ENCODE measurements around the gene SEL1L.
"Not testable (repeated sequence)": the region's sequence is repeated elsewhere in the genome, so short reads cannot be mapped to it uniquely, and the experiment has no call there.

SEL1L gene

DNA sequence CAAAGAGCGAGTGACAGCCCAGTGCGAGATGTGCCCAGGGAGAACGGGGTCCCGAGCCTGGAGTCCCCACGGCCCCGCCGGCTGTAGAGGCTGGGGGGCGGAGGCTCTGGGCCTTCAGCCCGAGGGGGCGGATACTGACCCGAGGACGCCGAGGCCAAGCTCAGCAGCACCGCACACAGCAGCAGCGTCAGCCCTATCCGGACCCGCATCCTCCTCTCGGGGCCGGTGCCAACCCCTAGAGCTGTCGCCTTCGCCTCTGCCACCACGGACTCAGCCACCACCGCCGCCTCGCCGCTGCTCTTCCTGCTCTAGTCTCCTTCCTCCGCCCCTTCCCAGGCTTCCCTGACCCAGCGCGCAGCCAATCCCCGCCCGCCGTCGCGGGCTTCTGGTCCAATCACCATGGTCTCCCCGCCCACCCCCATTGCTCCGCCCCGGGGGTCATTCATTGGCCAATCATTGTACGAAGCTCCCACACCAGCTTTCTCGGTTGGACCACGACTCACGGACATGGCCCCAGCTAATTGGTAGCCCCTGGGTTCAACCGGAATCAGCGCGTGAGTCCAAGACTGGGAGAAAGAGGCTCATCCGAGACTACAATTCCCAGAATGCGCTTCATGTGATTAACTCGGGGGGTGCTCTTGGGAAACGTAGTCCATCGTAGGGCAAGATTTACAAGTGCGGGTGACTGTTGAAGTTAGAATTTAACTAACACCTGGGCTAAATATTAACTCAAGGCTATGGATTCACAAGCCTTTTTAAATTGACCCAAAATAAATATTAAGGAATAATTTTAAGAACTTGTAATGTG, at the start of gene SEL1L:
Gene SEL1L, minus strand, starts transcription at position 318 of the 808 bp plus-strand sequence. Its CDS starts 109 bp downstream, at position 209.
- peak; percentile 98 to 99 for DNase-seq

DNA sequence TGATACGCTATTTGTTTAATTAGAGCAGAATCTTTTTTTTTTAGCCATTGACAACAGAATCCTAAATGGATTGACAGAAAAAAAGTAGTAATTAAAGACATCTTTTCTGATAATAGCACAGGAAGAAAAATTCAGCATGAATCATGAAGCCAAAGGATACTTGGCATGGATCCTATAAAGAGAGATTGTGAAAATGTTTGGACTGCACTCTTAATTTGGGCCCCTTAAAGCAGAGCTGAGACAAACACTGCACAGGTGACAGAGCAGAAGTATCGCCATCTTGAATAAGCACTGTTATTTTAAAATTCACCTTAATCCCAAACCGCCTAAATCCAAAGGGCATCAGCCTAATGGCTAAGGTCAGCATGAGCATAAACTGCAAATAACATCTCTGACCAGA, 48.8 kb upstream of the SEL1L start:
- no peak for DNase-seq

DNA sequence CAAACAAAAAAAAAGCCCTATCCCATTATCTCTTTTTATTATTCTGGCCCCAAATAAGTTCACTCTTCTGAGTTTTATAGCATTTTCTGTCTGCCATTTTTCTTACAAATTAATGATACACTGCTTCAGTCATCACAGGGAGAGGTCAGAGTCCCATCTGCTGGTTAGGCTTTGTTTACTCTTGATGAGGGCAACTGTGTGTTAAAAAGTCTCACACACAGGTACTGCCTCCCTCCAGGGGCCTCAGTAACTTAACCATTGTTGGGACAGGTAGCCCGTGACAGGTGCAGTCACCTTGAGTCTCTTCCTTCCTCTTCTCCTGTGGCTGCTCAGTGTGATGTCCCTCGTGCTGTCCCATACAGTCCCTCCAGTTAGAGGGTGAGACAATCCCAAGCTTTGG, 45.5 kb upstream of the SEL1L start:
- no peak for DNase-seq

DNA sequence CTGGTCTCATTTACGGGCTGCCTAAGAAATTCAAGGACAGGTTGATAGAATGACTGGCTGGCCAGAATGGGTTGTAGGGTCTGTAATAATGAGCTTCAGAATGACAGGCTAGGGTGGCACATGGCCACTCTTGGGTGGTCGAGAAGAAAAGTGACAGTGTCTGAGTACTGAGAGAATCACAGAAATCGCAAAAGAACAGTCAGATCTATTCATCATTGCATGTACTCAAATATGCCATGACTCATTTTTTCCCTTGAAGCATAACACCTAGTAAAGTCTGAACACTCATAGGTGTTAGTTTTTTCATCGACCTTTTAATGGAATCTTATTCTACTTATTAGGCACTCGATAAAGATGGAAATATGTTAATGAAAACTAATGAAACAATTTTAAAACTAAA, 37.8 kb upstream of the SEL1L start:
- DNase-seq = no peak

DNA sequence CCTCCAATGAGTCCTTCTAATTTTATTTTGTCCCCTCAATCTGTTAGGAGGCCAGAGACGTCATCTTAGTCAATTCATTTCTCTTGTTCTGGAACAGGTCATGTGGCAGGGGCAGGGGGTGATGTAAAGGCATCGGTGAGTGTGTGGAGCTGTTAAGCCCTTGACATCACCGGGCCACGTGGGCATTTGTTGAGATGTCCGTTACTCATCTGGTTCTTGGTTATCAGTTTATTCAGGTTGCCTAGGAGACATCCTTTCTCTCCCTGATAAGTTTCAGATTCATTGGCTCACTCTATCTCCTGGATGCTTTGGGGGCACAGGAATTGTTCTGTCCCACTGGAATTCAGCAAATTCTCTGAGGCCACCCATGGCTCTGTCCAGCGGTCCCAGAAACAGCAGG, 33.6 kb upstream of the SEL1L start:
- DNase-seq = no peak

DNA sequence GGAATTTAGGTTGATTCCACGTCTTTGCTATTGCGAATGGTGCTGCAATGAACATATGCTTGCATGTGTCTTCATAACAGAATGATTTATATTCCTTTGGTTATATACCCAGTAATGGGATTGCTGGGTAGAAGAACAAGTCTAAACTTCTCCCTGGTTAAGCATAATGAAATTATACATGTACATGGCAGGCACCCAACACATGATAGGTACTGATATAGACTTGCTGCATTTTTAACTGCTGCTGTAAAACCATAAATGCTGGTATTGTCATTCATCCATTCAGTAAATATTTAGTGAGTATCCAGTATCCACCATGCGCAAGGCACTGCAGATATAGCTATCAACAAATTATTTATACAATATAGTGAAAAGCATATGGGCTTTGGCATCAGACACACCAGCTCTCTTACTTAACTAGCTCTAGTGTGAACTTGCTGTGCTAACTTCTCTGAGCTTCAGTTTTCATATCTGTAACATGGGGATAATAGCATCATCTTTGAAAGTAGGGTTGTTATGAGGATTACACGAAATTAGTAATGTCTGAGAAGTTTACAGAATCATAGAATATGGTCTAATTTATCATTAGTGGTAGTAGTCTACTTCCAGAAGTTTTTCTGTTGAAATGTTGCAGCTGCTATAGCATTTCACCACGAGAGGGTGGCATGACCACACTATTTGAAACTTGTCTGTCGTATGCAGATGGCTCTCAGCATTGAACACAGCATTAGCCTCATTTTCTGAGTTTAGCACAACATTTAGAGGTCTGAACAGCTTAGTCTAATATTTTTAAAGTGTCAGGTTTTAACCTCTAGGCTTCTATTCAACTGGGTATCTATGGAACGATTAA, 32.0 kb upstream of the SEL1L start:
- DNase-seq = peak in 1 of 2 experiments; percentile 12

DNA sequence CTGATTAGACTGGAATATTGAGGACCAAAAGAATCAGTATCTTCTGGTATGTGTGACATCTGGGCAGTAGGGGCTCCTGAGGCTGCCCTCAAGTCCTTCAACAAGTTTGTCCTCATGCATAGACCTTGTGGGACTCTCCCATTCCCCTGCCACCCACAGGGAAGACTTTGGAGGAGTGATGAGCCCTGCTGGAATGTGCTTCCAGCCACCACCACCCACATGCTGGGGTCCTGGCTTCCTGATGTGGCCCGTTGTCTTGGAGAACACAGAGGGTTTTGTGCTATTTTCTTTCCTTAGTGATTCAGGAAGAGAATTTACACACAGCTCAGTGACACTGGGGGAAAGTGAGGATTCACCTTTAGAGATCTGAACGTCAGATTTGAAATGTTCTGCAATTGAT, 29.2 kb upstream of the SEL1L start:
- DNase-seq = no peak

DNA sequence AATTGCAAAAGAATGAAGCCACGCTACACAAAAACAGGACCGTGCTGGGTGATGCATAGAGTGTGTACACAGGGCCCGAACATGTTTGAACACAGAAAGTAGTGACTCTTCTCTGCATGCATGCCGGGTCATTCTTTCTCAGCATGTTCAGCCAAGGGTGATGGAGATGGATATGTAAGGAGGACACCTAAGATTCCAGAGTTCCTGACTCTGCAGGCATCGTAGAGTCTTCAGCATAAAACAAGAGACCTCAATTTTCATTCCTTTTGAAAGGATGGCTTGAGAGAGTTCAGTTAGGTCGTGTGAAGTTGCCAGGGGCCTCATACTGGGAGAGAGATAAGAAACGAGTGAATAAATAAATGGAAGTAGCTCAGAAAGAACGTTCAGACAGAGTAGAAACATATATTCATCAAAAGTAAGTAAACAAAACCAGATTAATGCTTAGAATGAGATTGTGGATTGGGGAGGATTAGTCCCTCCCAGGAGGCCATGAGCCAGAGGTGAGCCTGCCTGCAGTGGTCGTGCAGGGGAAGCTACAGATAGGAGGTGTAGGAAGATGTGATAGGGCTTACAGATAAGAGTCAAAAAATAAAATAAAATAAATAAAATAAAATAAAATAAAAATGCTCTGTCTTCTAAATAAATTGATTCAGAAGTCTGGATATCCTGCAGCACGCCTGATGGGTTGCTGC, 27.6 kb upstream of the SEL1L start:
- DNase-seq = no peak

DNA sequence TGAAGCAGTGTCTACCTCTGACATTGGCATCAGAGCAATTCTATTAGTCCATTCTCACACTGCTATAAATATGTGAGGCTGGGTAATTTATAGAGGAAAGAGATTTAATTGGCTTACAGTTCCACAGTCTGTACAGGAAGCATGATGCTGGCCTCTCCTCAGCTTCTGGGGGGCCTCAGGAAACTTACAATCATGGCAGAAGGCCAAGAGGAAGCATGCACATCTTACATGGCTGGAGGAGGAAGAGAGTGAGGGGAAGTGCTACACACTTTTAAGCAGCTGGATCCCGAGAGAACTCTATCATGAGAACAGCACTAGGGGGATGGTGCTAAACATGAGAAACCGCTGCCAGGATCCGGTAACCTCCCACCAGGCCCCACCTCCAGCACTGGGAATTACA, 25.7 kb upstream of the SEL1L start:
- DNase-seq = no peak

DNA sequence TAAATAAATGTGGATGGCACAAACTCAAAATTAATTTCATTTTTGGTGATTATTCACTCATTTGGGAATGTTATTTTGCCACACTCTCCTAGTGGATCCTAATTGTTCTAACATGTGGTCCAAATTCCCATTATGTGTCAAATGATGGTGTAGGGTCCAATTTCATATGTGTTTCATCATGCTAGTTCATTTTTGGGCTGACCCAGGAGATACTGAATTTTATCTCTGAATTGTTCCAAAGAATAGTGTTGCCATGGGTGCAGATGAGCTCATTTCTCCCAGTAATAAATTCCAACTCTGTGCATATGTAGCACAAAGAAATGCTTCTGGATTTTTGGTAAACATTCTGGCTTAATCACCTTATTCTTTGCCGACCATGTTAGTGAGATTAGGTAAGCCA, 23.5 kb upstream of the SEL1L start:
- DNase-seq = no peak

DNA sequence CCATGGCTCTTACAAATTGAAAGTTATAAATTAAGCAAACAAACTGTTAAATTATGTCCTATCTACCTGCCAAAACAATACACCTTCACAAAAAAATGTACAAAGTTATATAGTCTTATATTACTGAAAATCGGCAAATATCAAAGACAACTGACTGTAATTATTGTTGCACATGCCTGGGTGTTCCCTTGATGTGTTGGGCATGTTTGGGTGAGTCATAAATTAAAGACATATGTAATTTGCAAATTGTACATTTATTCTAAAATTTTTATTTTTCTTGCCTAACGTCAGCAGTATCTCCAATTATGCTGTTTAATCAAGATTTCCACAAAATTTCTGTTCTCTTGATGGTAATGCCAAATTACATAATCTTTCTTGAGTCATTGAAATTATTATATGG, 22.0 kb upstream of the SEL1L start:
- DNase-seq = no peak

DNA sequence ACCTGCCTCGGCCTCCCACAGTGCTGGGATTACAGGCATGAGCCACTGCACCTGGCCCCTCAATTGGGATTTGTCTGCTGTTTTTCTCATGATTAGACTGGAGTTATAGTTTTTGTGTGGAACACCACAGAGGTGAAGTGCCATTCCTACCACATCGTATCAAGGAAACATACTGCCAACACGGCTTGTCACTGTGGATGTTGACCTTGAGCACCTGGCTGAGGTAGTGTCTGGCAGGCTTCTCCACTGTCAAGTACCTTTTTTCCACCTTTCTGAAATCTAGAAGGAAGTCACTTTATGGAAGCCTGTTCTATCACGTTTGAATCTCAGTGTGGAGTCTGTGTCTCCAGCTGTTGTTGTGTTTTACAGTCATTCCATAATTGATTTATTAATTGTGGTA, 21.4 kb upstream of the SEL1L start:
- DNase-seq = no peak

DNA sequence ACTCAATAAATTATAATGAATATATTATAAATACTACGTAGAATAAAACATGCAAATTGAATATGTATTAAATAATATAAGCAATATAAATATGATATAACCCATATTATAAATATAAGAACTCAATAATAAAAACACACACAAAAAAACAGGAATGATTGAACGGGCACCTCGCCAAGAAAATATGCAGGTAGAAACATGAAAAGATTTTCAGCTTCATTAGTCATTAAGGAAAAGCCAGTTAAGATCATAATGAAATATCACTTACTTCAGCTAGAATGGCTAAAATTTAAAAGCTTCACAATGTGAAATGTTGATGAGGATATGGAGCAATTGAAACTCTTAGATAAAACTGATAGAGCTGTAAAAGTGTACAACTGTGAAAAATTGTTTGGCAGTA, 17.8 kb upstream of the SEL1L start:
- no peak for DNase-seq

DNA sequence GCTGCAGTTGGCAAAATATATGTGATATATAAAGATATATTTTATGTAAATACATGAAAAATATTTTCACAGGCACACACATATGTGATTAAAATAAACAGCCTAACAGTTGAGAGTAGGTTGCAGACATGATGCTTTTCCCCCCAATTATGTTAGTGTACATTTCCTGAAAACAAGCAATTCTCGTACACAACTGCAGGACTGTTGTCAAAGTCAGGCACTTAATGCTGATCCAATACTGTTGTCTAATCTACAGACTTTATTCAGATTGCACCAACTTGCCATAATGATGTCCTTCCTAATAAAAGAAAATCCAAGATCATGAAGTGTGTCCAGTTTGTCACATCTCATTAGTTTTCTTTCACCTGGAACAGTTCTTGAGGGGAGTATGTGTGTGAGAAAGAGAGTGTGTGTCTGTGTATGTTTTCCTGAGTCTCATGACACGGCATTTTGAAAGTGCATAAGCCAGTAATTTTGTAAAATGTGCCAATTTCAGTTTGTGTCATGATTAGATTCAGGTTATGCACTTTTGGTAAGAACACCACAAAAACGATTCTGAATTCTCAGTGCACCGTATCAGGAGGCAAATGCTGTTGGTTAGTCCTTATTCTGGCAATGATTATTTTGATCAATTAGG, 16.5 kb upstream of the SEL1L start:
- DNase-seq = no peak

DNA sequence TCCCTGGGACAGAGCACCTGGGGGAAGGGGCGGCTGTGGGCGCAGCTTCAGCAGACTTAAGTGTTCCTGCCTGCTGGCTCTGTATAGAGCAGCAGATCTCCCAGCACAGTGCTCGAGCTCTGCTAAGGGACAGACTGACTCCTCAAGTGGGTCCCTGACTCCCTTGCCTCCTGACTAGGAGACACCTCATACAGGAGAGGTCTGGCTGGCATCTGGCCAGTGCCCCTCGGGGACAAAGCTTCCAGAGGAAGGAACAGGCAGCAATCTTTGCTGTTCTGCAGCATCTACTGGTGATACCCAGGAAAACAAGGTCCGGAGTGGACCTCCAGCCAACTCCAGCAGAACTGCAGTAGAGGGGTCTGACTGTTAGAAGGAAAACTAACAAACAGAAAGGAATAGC, 7.6 kb upstream of the SEL1L start:
- not testable (repeated sequence) for DNase-seq

DNA sequence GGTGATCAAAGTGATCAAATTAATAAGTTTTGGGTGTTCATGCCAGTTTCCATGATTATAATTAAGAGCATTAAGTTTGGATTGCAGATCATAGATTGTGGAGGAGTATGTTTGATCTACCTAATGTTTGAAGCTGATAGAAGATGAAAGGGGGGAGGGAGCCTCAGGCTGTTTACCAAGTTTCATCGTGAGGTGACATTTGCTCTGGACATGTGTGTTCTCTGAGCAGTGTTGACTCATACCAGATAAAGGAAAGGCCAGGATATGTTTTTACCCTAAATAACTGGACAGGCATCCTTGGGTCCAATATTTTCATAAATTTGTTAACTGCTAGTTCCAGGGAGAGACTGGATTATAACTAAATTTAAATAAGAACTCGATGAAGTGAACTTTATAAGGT, 3.5 kb upstream of the SEL1L start:
- no peak for DNase-seq

DNA sequence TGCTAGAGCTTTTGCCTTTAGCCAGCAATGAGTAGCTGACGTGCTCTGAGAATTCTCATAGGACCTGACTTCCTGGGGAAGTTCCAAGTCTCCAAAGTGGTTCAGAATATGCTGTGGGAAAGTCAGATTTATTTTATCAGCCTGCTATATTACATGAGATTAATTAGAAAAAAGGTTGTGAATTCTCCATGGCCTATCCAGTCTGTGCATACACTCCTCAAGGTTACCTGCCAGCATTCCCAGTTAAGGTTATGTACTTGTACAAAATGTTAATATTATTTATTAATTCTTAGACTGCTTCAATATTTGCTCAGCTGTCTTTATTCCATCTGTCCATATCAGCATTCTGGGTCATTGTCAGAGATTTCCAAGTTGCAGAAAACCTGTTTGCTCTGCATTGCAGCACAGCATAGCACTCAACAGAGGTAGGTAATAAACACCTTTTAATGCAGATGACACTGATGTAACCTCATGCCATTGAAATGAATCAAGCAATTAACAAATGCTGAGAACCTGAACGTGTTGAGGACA, 2.7 kb upstream of the SEL1L start:
- no peak for DNase-seq

DNA sequence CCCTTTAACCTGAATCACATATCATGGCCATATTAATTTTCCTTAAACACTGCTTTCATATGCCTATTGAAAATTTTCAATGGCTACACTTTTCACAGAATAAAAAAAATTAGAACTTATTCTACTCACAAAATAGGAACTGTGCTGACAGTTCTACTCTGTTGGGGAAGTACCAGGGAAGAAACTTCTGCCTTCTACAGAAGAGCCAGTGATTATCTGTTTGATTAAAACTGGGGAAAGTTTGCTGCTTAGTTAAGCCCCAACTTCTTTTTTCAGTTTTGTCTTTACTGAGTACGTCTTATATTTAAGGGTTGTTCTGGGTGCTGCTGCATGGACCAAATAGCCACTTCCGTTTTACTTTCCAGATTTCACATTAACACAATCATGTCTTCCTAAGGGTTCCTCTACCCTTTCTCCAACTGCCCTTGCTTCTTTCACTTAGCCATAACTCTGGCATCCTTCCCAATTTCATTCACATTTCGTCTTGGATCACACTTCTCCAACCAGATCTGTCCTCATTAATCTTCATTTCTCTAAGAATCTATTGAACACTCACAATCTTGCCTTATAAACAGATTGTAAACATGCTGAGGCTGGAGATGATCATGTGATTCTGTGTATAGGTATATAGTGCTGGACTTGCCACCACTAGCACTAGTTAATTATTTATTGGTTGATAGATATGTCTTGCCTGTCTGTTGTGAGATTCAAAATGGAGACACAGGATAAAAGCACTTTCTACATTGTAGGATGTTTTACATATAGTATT, 1.9 kb upstream of the SEL1L start:
- no peak for DNase-seq

DNA sequence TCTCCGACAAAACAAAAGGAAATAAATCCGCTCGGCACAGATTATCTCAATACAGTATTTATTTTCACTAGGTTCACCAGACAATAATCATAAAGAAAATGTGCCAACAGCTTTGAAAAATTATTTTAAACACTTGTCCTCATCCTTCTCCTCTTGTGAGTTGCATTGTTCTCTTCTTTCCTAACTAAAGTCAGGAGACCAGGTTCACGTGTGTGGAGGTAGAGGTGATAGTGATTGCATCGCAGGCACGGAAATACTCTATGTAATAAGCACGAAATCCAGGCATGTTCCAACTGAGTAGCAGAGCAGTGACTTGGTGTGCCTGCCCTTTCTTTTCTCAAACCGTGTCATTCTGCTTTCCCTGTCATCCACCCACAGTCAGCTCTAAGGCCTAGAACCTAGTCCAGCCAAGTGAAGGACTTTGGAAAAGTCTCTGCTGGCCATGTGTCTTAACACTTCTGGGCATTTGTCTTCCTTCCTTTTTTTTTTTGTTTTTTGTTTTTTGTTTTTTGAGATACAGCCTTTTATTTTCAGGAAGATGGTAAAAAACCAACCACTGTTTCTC, 939 bp upstream of the SEL1L start:
- DNase-seq = no peak

DNA sequence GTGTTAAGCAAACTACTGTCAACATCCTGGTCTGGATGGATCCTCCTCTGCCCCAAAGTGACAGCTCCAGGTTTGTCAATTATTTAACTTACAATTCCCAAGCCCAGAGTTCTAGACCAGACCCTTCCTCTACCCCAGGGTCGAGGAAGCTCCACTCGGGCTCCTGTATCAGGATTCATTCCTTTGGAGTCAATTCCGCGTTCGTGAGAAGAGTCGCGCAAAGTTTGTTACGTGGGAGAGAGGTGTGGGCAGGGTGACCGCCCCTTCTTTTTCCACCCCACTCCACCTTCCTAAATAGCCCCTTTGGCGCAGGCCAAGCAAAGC, 479 bp downstream of the SEL1L start:
- DNase-seq = no peak

DNA sequence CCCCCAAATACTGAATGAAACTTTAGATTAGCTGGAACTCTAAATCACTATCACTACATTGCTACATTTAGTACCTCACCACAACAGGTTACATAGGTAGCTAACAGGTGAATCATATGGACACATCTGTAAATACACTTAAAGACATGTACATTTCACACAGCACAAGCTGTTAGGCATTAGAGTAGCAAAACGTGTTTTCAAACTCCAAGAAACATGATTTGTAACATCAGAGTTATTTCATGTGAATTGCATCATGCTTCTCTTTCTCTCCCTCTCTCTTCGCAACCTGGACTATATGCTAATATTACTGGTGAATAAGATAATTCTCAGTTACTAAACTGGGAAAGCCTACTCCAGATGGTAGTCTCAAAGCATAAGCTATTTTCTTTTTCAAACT, 4.3 kb downstream of the SEL1L start:
- no peak for DNase-seq

DNA sequence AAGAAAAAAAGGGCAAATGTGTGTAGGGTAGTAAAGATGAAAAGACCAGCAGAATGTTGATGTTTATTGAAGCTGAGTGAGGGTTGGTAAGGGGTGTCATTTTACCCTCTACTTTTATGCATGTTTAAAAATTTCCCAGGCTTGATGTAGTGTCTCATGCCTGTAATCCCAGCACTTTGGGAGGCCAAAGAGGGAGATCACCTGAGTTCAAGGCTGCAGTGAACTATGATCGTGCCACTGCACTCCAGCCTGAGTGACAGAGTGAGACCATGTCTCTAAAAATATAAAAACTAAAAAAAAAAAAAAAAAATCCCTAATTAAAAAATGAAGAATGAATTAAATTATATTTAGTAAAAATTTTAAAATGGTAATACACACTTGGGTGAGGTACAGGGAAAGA, 8.5 kb downstream of the SEL1L start:
- no peak for DNase-seq
